Measurements from ENCODE around the gene PDE2A.

Gene PDE2A

GRCh38 chr11:72692498-72693237 lies 18.4 kb upstream of the PDE2A start:
- Histone ChIP-seq H3K27me3 (ENCODE audit: insufficient read depth, low read length, poor library complexity) (no peaks in the 10 kb centered on the region), H3K18ac (ENCODE audit: low read length) (no peak overlapping the region), H3K56ac (ENCODE audit: low read length) (no peak overlapping the region), H3K23ac (ENCODE audit: low read length) (no peak overlapping the region), H3K27ac (ENCODE audit: low read depth, low read length) (no peak overlapping the region), H2BK5ac (ENCODE audit: low read length) (no peak overlapping the region), H3K4me2 (ENCODE audit: low read length) (no peak overlapping the region), H3K9ac (ENCODE audit: low read length) (no peak overlapping the region), H2AK5ac (ENCODE audit: low read length) (no peak overlapping the region), H3K36me3 (ENCODE audit: control insufficient read depth, insufficient read depth, low read length) (peaks cover 25% of the 10 kb centered on the region), H3K4ac (ENCODE audit: low read depth, low read length) (no peak overlapping the region), H3K79me2 (ENCODE audit: control insufficient read depth, insufficient read depth, low read length) (no peaks in the 10 kb centered on the region), H3K4me1 (ENCODE audit: control insufficient read depth, low read depth, low read length) (no peaks in the 10 kb centered on the region), H2BK120ac (ENCODE audit: low read depth, low read length) (no peak overlapping the region), H4K5ac (ENCODE audit: low read length) (no peak overlapping the region), H3K79me1 (ENCODE audit: low read length) (no peaks in the 10 kb centered on the region), H4K8ac (ENCODE audit: low read depth, low read length) (no peak overlapping the region), H3K4me3 (ENCODE audit: low read length) (no peak overlapping the region), H2BK15ac (replicated peaks; ENCODE audit: low read depth) (no peak overlapping the region)
- DNase-seq = no peak
- WGBS (ENCODE audit: extremely low coverage, insufficient coverage, low lambda C conversion rate) = no CpG with 5 or more reads among the region's 9 CpGs

GRCh38 chr11:72690166-72690565 lies 15.9 kb upstream of the PDE2A start:
- peaks cover under 1% of the 10 kb centered on the region for H3K4me1 ChIP-seq (ENCODE audit: control insufficient read depth, low read depth, low read length)
- no peak overlapping the region for H3K56ac ChIP-seq (ENCODE audit: low read length)
- H4K5ac ChIP-seq (ENCODE audit: low read length) = no peak overlapping the region
- no peak overlapping the region for H3K9ac ChIP-seq (ENCODE audit: low read length)
- H3K79me1 ChIP-seq (ENCODE audit: low read length) = no peaks in the 10 kb centered on the region
- no peak overlapping the region for H2BK120ac ChIP-seq (ENCODE audit: low read depth, low read length)
- no peak for DNase-seq
- H3K23ac ChIP-seq (ENCODE audit: low read length) = no peak overlapping the region
- H2AK5ac ChIP-seq (ENCODE audit: low read length) = no peak overlapping the region
- H3K27ac ChIP-seq (ENCODE audit: low read depth, low read length) = no peak overlapping the region
- peaks cover 16% of the 10 kb centered on the region for H3K36me3 ChIP-seq (ENCODE audit: control insufficient read depth, insufficient read depth, low read length)
- no peak overlapping the region for H2BK15ac ChIP-seq (replicated peaks; ENCODE audit: low read depth)
- H3K4ac ChIP-seq (ENCODE audit: low read depth, low read length) = no peak overlapping the region
- no peaks in the 10 kb centered on the region for H3K79me2 ChIP-seq (ENCODE audit: control insufficient read depth, insufficient read depth, low read length)
- H3K4me2 ChIP-seq (ENCODE audit: low read length) = no peak overlapping the region
- no peaks in the 10 kb centered on the region for H3K27me3 ChIP-seq (ENCODE audit: insufficient read depth, low read length, poor library complexity)
- no peak overlapping the region for H3K4me3 ChIP-seq (ENCODE audit: low read length)
- H4K8ac ChIP-seq (ENCODE audit: low read depth, low read length) = no peak overlapping the region
- no peak overlapping the region for H2BK5ac ChIP-seq (ENCODE audit: low read length)
- WGBS (ENCODE audit: extremely low coverage, insufficient coverage, low lambda C conversion rate) = no CpG with 5 or more reads among the region's 4 CpGs
- H3K18ac ChIP-seq (ENCODE audit: low read length) = no peak overlapping the region

- DNase-seq = no peak
- Histone ChIP-seq H2BK15ac (replicated peaks; ENCODE audit: low read depth) (no peak overlapping the region), H4K5ac (ENCODE audit: low read length) (no peak overlapping the region), H3K4me1 (ENCODE audit: control insufficient read depth, low read depth, low read length) (peaks cover 9% of the 10 kb centered on the region), H3K9ac (ENCODE audit: low read length) (no peak overlapping the region), H3K27me3 (ENCODE audit: insufficient read depth, low read length, poor library complexity) (no peaks in the 10 kb centered on the region), H2AK5ac (ENCODE audit: low read length) (no peak overlapping the region), H2BK120ac (ENCODE audit: low read depth, low read length) (no peak overlapping the region), H3K27ac (ENCODE audit: low read depth, low read length) (no peak overlapping the region), H4K8ac (ENCODE audit: low read depth, low read length) (no peak overlapping the region), H3K23ac (ENCODE audit: low read length) (no peak overlapping the region), H3K4me3 (ENCODE audit: low read length) (no peak overlapping the region), H3K4me2 (ENCODE audit: low read length) (no peak overlapping the region), H3K36me3 (ENCODE audit: control insufficient read depth, insufficient read depth, low read length) (peaks cover 7% of the 10 kb centered on the region), H3K4ac (ENCODE audit: low read depth, low read length) (no peak overlapping the region), H3K56ac (ENCODE audit: low read length) (no peak overlapping the region), H3K79me2 (ENCODE audit: control insufficient read depth, insufficient read depth, low read length) (no peaks in the 10 kb centered on the region), H3K79me1 (ENCODE audit: low read length) (no peaks in the 10 kb centered on the region), H2BK5ac (ENCODE audit: low read length) (no peak overlapping the region), H3K18ac (ENCODE audit: low read length) (no peak overlapping the region)
- WGBS (ENCODE audit: extremely low coverage, insufficient coverage, low lambda C conversion rate) = no CpG with 5 or more reads among the region's 7 CpGs
These were observed 14.7 kb upstream of the PDE2A start for GRCh38 chr11:72688929-72689328.

- DNase-seq = no peak
- Histone ChIP-seq H2AK5ac (ENCODE audit: low read length) (no peak overlapping the region), H3K9ac (ENCODE audit: low read length) (no peak overlapping the region), H2BK15ac (replicated peaks; ENCODE audit: low read depth) (no peak overlapping the region), H3K4me1 (ENCODE audit: control insufficient read depth, low read depth, low read length) (peaks cover 12% of the 10 kb centered on the region), H2BK5ac (ENCODE audit: low read length) (no peak overlapping the region), H2BK120ac (ENCODE audit: low read depth, low read length) (no peak overlapping the region), H4K5ac (ENCODE audit: low read length) (no peak overlapping the region), H3K79me2 (ENCODE audit: control insufficient read depth, insufficient read depth, low read length) (no peaks in the 10 kb centered on the region), H3K4me2 (ENCODE audit: low read length) (no peak overlapping the region), H3K23ac (ENCODE audit: low read length) (no peak overlapping the region), H3K4me3 (ENCODE audit: low read length) (no peak overlapping the region), H3K27ac (ENCODE audit: low read depth, low read length) (no peak overlapping the region), H4K8ac (ENCODE audit: low read depth, low read length) (no peak overlapping the region), H3K36me3 (ENCODE audit: control insufficient read depth, insufficient read depth, low read length) (peaks cover 5% of the 10 kb centered on the region), H3K4ac (ENCODE audit: low read depth, low read length) (no peak overlapping the region), H3K56ac (ENCODE audit: low read length) (no peak overlapping the region), H3K27me3 (ENCODE audit: insufficient read depth, low read length, poor library complexity) (no peaks in the 10 kb centered on the region), H3K79me1 (ENCODE audit: low read length) (no peaks in the 10 kb centered on the region), H3K18ac (ENCODE audit: low read length) (no peak overlapping the region)
- WGBS (ENCODE audit: extremely low coverage, insufficient coverage, low lambda C conversion rate) = no CpG with 5 or more reads among the region's 7 CpGs
These were observed 14.3 kb upstream of the PDE2A start for GRCh38 chr11:72688486-72688885.

- no peak overlapping the region for H2AK5ac ChIP-seq (ENCODE audit: low read length)
These were observed 13.1 kb upstream of the PDE2A start for GRCh38 chr11:72687326-72687725.

More at GRCh38 chr11:72687326-72687725, 13.1 kb upstream of the PDE2A start:
- Histone ChIP-seq H3K27ac (ENCODE audit: low read depth, low read length) (no peak overlapping the region), H3K79me2 (ENCODE audit: control insufficient read depth, insufficient read depth, low read length) (no peaks in the 10 kb centered on the region), H4K5ac (ENCODE audit: low read length) (no peak overlapping the region), H2BK5ac (ENCODE audit: low read length) (no peak overlapping the region), H3K23ac (ENCODE audit: low read length) (no peak overlapping the region), H3K27me3 (ENCODE audit: insufficient read depth, low read length, poor library complexity) (no peaks in the 10 kb centered on the region), H3K9ac (ENCODE audit: low read length) (no peak overlapping the region), H3K4me3 (ENCODE audit: low read length) (no peak overlapping the region), H3K18ac (ENCODE audit: low read length) (no peak overlapping the region), H3K56ac (ENCODE audit: low read length) (no peak overlapping the region), H2BK120ac (ENCODE audit: low read depth, low read length) (no peak overlapping the region), H3K36me3 (ENCODE audit: control insufficient read depth, insufficient read depth, low read length) (peaks cover 1% of the 10 kb centered on the region), H3K79me1 (ENCODE audit: low read length) (no peaks in the 10 kb centered on the region), H3K4ac (ENCODE audit: low read depth, low read length) (no peak overlapping the region), H3K4me2 (ENCODE audit: low read length) (no peak overlapping the region), H2BK15ac (replicated peaks; ENCODE audit: low read depth) (no peak overlapping the region), H3K4me1 (ENCODE audit: control insufficient read depth, low read depth, low read length) (peaks cover 15% of the 10 kb centered on the region), H4K8ac (ENCODE audit: low read depth, low read length) (no peak overlapping the region)
- WGBS (ENCODE audit: extremely low coverage, insufficient coverage, low lambda C conversion rate) = no CpG with 5 or more reads among the region's 7 CpGs
- DNase-seq = no peak

Measured in mesendoderm (in vitro differentiated cells).